Measurements from ENCODE around the gene CDH26.
"Not testable (repeated sequence)": the region's sequence is repeated elsewhere in the genome, so short reads cannot be mapped to it uniquely, and the experiment has no call there.

The CDH26 gene

GRCh38 chr20:60013296-60014139 is 55.3 kb downstream of the CDH26 start:
- DNase-seq (ENCODE audit: low read depth), result no peak

GRCh38 chr20:60016406-60016805 is 58.2 kb downstream of the CDH26 start:
- no peak for DNase-seq (ENCODE audit: low read depth)

GRCh38 chr20:60020251-60020650 is 62.0 kb downstream of the CDH26 start:
- DNase-seq (ENCODE audit: low read depth), result no peak

GRCh38 chr20:60021104-60021503 is 62.9 kb downstream of the CDH26 start:
- DNase-seq (ENCODE audit: low read depth), result no peak

GRCh38 chr20:60022849-60023248 is 64.6 kb downstream of the CDH26 start:
- DNase-seq (ENCODE audit: low read depth), result no peak

GRCh38 chr20:60024245-60024644 is 66.0 kb downstream of the CDH26 start:
- DNase-seq (ENCODE audit: low read depth), result no peak

GRCh38 chr20:60024801-60025200 is 66.6 kb downstream of the CDH26 start:
- no peak for DNase-seq (ENCODE audit: low read depth)

GRCh38 chr20:60026010-60026409 is 67.8 kb downstream of the CDH26 start:
- DNase-seq (ENCODE audit: low read depth), result no peak

GRCh38 chr20:60030471-60030870 is 72.2 kb downstream of the CDH26 start:
- no peak for DNase-seq (ENCODE audit: low read depth)

GRCh38 chr20:60031107-60031506 is 72.9 kb downstream of the CDH26 start:
- no peak for DNase-seq (ENCODE audit: low read depth)

- DNase-seq (ENCODE audit: low read depth), result no peak
These were observed 76.2 kb downstream of the CDH26 start for GRCh38 chr20:60034231-60035110.

GRCh38 chr20:60035486-60035885 is 77.3 kb downstream of the CDH26 start:
- DNase-seq (ENCODE audit: low read depth), result no peak

- no peak for DNase-seq (ENCODE audit: low read depth)
These were observed 78.1 kb downstream of the CDH26 start for GRCh38 chr20:60036346-60036745.

- no peak for DNase-seq (ENCODE audit: low read depth)
These were observed 78.7 kb downstream of the CDH26 start for GRCh38 chr20:60036746-60037499.

- no peak for DNase-seq (ENCODE audit: low read depth)
These were observed 80.3 kb downstream of the CDH26 start for GRCh38 chr20:60038400-60039008.

GRCh38 chr20:60039526-60039925 is 81.3 kb downstream of the CDH26 start:
- DNase-seq (ENCODE audit: low read depth), result no peak

GRCh38 chr20:60040471-60041162 is 82.4 kb downstream of the CDH26 start:
- DNase-seq (ENCODE audit: low read depth), result no peak

GRCh38 chr20:60041436-60042165 is 83.4 kb downstream of the CDH26 start:
- DNase-seq (ENCODE audit: low read depth), result not testable (repeated sequence)

GRCh38 chr20:60043435-60043834 is 85.2 kb downstream of the CDH26 start:
- DNase-seq (ENCODE audit: low read depth), result no peak

- no peak for DNase-seq (ENCODE audit: low read depth)
These were observed 87.8 kb downstream of the CDH26 start for GRCh38 chr20:60046011-60046413.

- DNase-seq (ENCODE audit: low read depth), result no peak
These were observed 88.2 kb downstream of the CDH26 start for GRCh38 chr20:60046436-60046835.

Measured in stimulated activated CD8-positive, alpha-beta memory T cell treated with anti-CD3 and anti-CD28 coated beads, Interleukin-15, amount 100 ng/mL, for 24 hours (primary cell).